Type B pancreatic cell (in vitro differentiated cells): ENCODE results near the gene FAXDC2. TPM values are rescaled to one million over a fixed set of nuclear protein-coding genes. Genes with fewer than 3 reads are reported as not detected.

Source experiments
- DNase-seq: peaks from one replicate; pipeline ENCODE4 v3.0.0; 2021; ENCODE audit warnings: mixed read lengths; ENCODE audit not compliant: unreplicated experiment; ENCODE audit errors: extremely low spot score
- H3K27ac Mint-ChIP-seq: 2 replicates; pipeline ENCODE4 v1.8.0; 2021; ENCODE audit warnings: mild to moderate bottlenecking, mixed read lengths
- H3K27me3 Mint-ChIP-seq: 2 replicates; pipeline ENCODE4 v1.8.0; 2021; ENCODE audit warnings: mixed read lengths
- H3K36me3 Mint-ChIP-seq: 2 replicates; pipeline ENCODE4 v1.8.0; 2021; ENCODE audit warnings: mixed read lengths
- H3K4me1 Mint-ChIP-seq: one replicate; pipeline ENCODE4 v1.8.0; 2021; ENCODE audit warnings: mixed read lengths; ENCODE audit not compliant: unreplicated experiment
- H3K4me3 Mint-ChIP-seq: 2 replicates; pipeline ENCODE4 v1.8.0; 2021; ENCODE audit warnings: mild to moderate bottlenecking, mixed read lengths
- H3K9me3 Mint-ChIP-seq: 2 replicates; pipeline ENCODE4 v1.8.0; 2021; ENCODE audit warnings: mixed read lengths
- CTCF ChIP-seq: fragments of 200-600 bp; sonication (generic); conservative IDR thresholded peaks from 2 replicates; pipeline ENCODE4 v1.5.0; 2021; ENCODE audit warnings: antibody characterized with exemption, mild to moderate bottlenecking
- total RNA-seq: library from RNA; stranded (reverse); gene quantifications from 2 replicates; pipeline ENCODE4 v1.2.1, GENCODE V29; 2021; ENCODE audit warnings: low replicate concordance

FAXDC2 gene
- total RNA-seq, 1 donor from 2014 or later: 24.9 TPM

GRCh38 chr5:154895606-154896561, 45.5 kb upstream of the FAXDC2 start:
- H3K9me3 Mint-ChIP-seq: no peaks in the 10 kb centered on the region
- no peak for DNase-seq
- H3K27me3 Mint-ChIP-seq: no peaks in the 10 kb centered on the region
- TF ChIP-seq CTCF: no peak
- no peak overlapping the region for H3K27ac Mint-ChIP-seq
- peaks cover 37% of the 10 kb centered on the region for H3K36me3 Mint-ChIP-seq
- no peak overlapping the region for H3K4me3 Mint-ChIP-seq
- no peaks in the 10 kb centered on the region for H3K4me1 Mint-ChIP-seq

GRCh38 chr5:154893381-154893780, 43.0 kb upstream of the FAXDC2 start:
- DNase-seq: no peak
- no peak for TF ChIP-seq CTCF
- peaks cover 30% of the 10 kb centered on the region for H3K36me3 Mint-ChIP-seq
- no peaks in the 10 kb centered on the region for H3K4me1 Mint-ChIP-seq
- no peak overlapping the region for H3K27ac Mint-ChIP-seq
- H3K27me3 Mint-ChIP-seq: no peaks in the 10 kb centered on the region
- no peak overlapping the region for H3K4me3 Mint-ChIP-seq
- no peaks in the 10 kb centered on the region for H3K9me3 Mint-ChIP-seq

GRCh38 chr5:154892369-154892771, 42.0 kb upstream of the FAXDC2 start:
- Mint-ChIP-seq H3K4me3 (no peak overlapping the region), H3K9me3 (peaks cover 2% of the 10 kb centered on the region), H3K27ac (no peak overlapping the region), H3K27me3 (no peaks in the 10 kb centered on the region), H3K4me1 (no peaks in the 10 kb centered on the region), H3K36me3 (peaks cover 36% of the 10 kb centered on the region)
- DNase-seq: no peak
- TF ChIP-seq CTCF: no peak

- peaks cover 22% of the 10 kb centered on the region for H3K9me3 Mint-ChIP-seq
- H3K4me1 Mint-ChIP-seq: no peaks in the 10 kb centered on the region
- H3K27me3 Mint-ChIP-seq: no peaks in the 10 kb centered on the region
- no peak overlapping the region for H3K4me3 Mint-ChIP-seq
- DNase-seq: no peak
- H3K36me3 Mint-ChIP-seq: peaks cover 64% of the 10 kb centered on the region
- TF ChIP-seq CTCF: no peak
- H3K27ac Mint-ChIP-seq: no peak overlapping the region
Observed at GRCh38 chr5:154885439-154885838, 35.0 kb upstream of the FAXDC2 start.

- no peak for DNase-seq
- Mint-ChIP-seq H3K27ac (no peak overlapping the region), H3K27me3 (no peaks in the 10 kb centered on the region), H3K4me1 (no peaks in the 10 kb centered on the region), H3K36me3 (peaks cover 70% of the 10 kb centered on the region), H3K4me3 (no peak overlapping the region), H3K9me3 (peaks cover 28% of the 10 kb centered on the region)
- no peak for TF ChIP-seq CTCF
Observed at GRCh38 chr5:154884424-154884823, 34.0 kb upstream of the FAXDC2 start.
